ENCODE results near the gene MEGF11.

DNA sequence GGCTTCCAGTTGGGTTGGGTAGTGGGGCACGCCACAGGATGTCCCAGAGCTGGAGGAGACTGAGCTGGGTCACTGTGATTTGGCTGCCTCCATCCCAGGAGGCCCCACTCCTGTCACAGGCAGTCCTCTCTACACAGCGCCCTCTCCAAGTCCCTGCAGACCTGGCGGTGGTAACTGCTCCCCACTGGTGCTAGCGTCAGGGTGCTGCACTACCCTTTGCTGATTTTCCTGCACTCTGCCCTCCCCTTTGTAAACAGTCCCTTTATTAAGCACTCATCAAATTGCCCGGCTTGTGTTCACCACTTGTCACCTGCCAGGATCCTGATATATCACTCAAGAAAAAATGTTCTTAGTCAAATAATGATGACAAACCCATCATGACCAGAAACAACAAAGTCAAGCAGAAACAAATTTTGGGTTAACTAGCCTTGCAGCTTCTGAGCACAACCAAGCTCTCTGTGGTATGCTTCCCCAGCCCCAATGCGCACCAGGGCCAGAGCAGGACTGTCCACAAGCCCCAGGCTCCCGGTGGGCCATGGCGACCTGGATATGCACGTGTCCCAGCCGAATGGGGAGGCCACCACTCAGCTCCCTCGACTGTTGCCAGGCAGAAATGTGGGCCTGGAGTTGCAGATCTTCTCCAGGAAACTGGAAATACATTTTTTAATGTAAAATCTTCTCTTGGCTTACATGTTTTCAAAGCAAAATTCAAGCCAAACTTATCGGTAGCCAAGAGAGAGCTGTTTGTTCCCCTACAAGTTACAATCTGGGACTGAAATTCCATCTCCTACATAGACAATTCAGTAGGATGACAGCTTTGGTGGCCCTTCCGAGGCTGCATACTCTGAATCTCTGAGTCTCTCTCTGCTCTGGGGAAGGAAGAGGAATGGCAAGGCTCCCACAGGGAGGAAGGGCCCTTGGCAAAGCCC is 24.5 kb downstream of the MEGF11 start:
- TF ChIP-seq, protein P1, sequence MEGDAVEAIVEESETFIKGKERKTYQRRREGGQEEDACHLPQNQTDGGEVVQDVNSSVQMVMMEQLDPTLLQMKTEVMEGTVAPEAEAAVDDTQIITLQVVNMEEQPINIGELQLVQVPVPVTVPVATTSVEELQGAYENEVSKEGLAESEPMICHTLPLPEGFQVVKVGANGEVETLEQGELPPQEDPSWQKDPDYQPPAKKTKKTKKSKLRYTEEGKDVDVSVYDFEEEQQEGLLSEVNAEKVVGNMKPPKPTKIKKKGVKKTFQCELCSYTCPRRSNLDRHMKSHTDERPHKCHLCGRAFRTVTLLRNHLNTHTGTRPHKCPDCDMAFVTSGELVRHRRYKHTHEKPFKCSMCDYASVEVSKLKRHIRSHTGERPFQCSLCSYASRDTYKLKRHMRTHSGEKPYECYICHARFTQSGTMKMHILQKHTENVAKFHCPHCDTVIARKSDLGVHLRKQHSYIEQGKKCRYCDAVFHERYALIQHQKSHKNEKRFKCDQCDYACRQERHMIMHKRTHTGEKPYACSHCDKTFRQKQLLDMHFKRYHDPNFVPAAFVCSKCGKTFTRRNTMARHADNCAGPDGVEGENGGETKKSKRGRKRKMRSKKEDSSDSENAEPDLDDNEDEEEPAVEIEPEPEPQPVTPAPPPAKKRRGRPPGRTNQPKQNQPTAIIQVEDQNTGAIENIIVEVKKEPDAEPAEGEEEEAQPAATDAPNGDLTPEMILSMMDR (IDR thresholded peaks at IDR 0.05; ENCODE audit: low read length) = no peak
- TF ChIP-seq EZH2 (IDR thresholded peaks at IDR 0.05; ENCODE audit: borderline replicate concordance, low read length) = no peak
